GM12875 (cell line): ENCODE measurements around the gene TTLL10.

Experiments used
- H3K4me3 ChIP-seq: one replicate; pipeline ENCODE4 v1.5.1; 2011; ENCODE audit warnings: low read depth, low read length, control low read depth
- CTCF ChIP-seq: IDR thresholded peaks from 2 replicates; pipeline ENCODE4 v1.5.1; 2011; ENCODE audit warnings: low read depth, mild to moderate bottlenecking, control low read depth, inconsistent platforms, low read length, moderate library complexity, borderline replicate concordance; ENCODE audit not compliant: insufficient read depth

Gene TTLL10, protein sequence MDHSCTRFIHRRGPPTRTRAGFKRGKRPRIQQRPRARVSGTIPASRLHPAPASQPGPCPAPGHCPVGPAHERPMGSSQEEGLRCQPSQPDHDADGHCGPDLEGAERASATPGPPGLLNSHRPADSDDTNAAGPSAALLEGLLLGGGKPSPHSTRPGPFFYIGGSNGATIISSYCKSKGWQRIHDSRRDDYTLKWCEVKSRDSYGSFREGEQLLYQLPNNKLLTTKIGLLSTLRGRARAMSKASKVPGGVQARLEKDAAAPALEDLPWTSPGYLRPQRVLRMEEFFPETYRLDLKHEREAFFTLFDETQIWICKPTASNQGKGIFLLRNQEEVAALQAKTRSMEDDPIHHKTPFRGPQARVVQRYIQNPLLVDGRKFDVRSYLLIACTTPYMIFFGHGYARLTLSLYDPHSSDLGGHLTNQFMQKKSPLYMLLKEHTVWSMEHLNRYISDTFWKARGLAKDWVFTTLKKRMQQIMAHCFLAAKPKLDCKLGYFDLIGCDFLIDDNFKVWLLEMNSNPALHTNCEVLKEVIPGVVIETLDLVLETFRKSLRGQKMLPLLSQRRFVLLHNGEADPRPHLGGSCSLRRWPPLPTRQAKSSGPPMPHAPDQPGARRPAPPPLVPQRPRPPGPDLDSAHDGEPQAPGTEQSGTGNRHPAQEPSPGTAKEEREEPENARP

GRCh38 chr1:1173793-1174415 is at the start of gene TTLL10:
Gene TTLL10 (plus strand): TSS chr1:1173880. CDS start chr1:1179216, 5,336 bp downstream.
- no peak within 1 kb of the TSS for H3K4me3 ChIP-seq

GRCh38 chr1:1124508-1124785 is 49.2 kb upstream of the TTLL10 start:
- H3K4me3 ChIP-seq: no peak overlapping the region
- TF ChIP-seq CTCF: no peak

More at GRCh38 chr1:1173793-1174415, at the start of gene TTLL10:
- no peak for TF ChIP-seq CTCF

DNA sequence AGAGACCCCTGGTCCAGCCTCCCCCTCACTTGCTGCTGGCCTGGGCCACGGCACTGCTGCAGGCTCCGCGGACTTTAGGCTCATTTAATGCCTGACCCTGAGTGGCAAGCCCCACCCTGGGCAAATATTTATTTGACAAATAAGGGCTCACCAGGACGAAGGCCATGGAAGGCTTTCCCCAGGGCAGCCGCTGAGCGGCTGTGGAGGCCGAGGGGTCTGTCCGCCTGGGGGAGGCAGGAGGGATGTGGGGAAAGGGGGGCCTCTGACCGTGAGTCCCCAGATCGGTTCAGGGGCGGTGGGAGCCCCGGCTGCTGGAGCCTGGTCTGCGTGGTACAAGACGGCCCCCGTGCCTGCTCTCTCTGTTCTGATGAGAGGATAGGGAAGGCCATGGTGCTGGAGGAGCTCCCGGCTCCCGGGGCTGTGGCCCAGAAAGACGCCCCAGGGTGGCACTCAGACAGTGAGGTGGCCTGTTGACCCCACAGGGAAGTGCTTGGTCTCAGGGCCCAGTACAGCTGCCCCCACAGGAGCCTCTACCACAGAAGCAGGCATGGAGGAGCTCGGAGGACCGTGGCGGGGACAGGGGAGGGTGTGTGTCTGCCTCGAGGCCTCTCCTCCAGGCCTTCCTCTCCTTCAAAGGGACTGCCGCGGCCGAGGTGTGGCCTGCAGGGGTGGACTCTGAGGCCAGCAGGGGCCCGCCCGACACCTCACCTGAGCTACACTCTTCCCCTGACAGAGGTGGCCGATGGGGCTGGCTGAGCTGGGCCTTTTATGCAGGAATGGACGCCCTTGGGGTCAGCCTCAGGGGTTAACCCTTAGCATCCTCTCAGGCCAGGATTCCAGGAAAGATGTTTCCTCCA is 48.7 kb upstream of the TTLL10 start:
- H3K4me3 ChIP-seq: no peak overlapping the region
- no peak for TF ChIP-seq CTCF

- no peak for TF ChIP-seq CTCF
Observed at GRCh38 chr1:1125945-1126344, 47.7 kb upstream of the TTLL10 start.

GRCh38 chr1:1127551-1128451 is 45.9 kb upstream of the TTLL10 start:
- no peak for TF ChIP-seq CTCF
- H3K4me3 ChIP-seq: no peak overlapping the region

More at GRCh38 chr1:1125945-1126344, 47.7 kb upstream of the TTLL10 start:
- no peak overlapping the region for H3K4me3 ChIP-seq
